HepG2 (cell line): ENCODE measurements around the gene LHPP. TPM values are rescaled to one million over a fixed set of nuclear protein-coding genes. Genes with fewer than 3 reads are reported as not detected.

Experiments
- BHLHE40 ChIP-seq: IDR thresholded peaks from 2 replicates; pipeline ENCODE4 v1.6.1; 2011; ENCODE audit warnings: low read length, improper control_type of control experiment
- CBX2 ChIP-seq, 2 experiments: fragments of 200-600 bp in 1 of 2; sonication (generic); formaldehyde crosslinking in 1 of 2; IDR thresholded peaks; 2 replicates each; pipeline versions ENCODE4 v1.7.0 to v1.8.1; 2018 to 2022; ENCODE audit warnings: low read depth in 2 of 2, low read length in 1 of 2, mild to moderate bottlenecking in 1 of 2, missing genetic modification reagents in 1 of 2
- CEBPB ChIP-seq: IDR thresholded peaks from 2 replicates; pipeline ENCODE4 v1.6.1; 2011; ENCODE audit warnings: low read depth, low read length, improper control_type of control experiment, borderline replicate concordance
- ETV5 ChIP-seq: IDR thresholded peaks from 2 replicates; pipeline ENCODE4 v1.6.1; 2018; ENCODE audit warnings: missing biosample characterization, missing genetic modification reagents, inconsistent platforms, borderline replicate concordance
- GPBP1L1 ChIP-seq: sonication (generic); formaldehyde crosslinking; IDR thresholded peaks from 2 replicates; pipeline ENCODE4 v1.5.0; 2020; ENCODE audit warnings: mild to moderate bottlenecking, missing genetic modification reagents
- SRY ChIP-seq: sonication (generic); formaldehyde crosslinking; IDR thresholded peaks from 2 replicates; pipeline ENCODE4 v1.8.0; 2022; ENCODE audit warnings: mild to moderate bottlenecking, missing genetic modification reagents
- ZNF607 ChIP-seq: sonication (generic); formaldehyde crosslinking; IDR thresholded peaks from 2 replicates; pipeline ENCODE4 v1.5.1; 2020; ENCODE audit warnings: missing genetic modification reagents, mild to moderate bottlenecking, borderline replicate concordance
- ZNF839 ChIP-seq: sonication (generic); formaldehyde crosslinking; IDR thresholded peaks from 2 replicates; pipeline ENCODE4 v1.4.0; 2020; ENCODE audit warnings: missing genetic modification reagents, mild to moderate bottlenecking, borderline replicate concordance
- polyA plus RNA-seq, 8 experiments: library from polyadenylated mRNA; depleted of rRNA in 3 of 8; stranded (reverse) in 7 of 8; unstranded in 1 of 8; fragments of >200 nt; fragmentation: Illumina TruSeq in 4 of 8; extraction: Trizol in 4 of 8; gene quantifications; 2 replicates each; pipeline versions ENCODE4 v1.2.1 to v1.2.3, GENCODE V29; 2011 to 2016; ENCODE audit warnings: low read depth in 4 of 8, missing spikeins in 1 of 8, mixed read lengths in 1 of 8; ENCODE audit not compliant: insufficient read depth in 1 of 8
- total RNA-seq, 5 experiments: library from RNA; depleted of rRNA; stranded (reverse); fragments of >200 nt; fragmentation: Illumina TruSeq; extraction: Trizol; gene quantifications; 2 replicates each; pipeline ENCODE4 v1.2.3, GENCODE V29; 2016; ENCODE audit warnings: low read depth in 1 of 5
- TF ChIP-seq, protein P1 (sequence below): sonication (generic); formaldehyde crosslinking; IDR thresholded peaks from 2 replicates; pipeline ENCODE4 v1.4.0; 2020; ENCODE audit warnings: mild to moderate bottlenecking, missing genetic modification reagents
- TF ChIP-seq, protein P2 (sequence below): sonication (generic); formaldehyde crosslinking; IDR thresholded peaks from 2 replicates; pipeline ENCODE4 v1.4.0; 2020; ENCODE audit warnings: missing genetic modification reagents
- TF ChIP-seq, protein P3 (sequence below): sonication (generic); formaldehyde crosslinking; IDR thresholded peaks from 2 replicates; pipeline ENCODE4 v1.4.0; 2020; ENCODE audit warnings: mild to moderate bottlenecking, low read depth, missing genetic modification reagents

Gene LHPP
- total and polyA plus RNA-seq, 2 of the 13 experiments (the other 11 are each of a cell fraction or from before 2014, with no cell fraction given) = 5.2 to 13.1 TPM

GRCh38 chr10:124565565-124566221 is 104.1 kb downstream of the LHPP start (continued):
- TF ChIP-seq, protein P1, sequence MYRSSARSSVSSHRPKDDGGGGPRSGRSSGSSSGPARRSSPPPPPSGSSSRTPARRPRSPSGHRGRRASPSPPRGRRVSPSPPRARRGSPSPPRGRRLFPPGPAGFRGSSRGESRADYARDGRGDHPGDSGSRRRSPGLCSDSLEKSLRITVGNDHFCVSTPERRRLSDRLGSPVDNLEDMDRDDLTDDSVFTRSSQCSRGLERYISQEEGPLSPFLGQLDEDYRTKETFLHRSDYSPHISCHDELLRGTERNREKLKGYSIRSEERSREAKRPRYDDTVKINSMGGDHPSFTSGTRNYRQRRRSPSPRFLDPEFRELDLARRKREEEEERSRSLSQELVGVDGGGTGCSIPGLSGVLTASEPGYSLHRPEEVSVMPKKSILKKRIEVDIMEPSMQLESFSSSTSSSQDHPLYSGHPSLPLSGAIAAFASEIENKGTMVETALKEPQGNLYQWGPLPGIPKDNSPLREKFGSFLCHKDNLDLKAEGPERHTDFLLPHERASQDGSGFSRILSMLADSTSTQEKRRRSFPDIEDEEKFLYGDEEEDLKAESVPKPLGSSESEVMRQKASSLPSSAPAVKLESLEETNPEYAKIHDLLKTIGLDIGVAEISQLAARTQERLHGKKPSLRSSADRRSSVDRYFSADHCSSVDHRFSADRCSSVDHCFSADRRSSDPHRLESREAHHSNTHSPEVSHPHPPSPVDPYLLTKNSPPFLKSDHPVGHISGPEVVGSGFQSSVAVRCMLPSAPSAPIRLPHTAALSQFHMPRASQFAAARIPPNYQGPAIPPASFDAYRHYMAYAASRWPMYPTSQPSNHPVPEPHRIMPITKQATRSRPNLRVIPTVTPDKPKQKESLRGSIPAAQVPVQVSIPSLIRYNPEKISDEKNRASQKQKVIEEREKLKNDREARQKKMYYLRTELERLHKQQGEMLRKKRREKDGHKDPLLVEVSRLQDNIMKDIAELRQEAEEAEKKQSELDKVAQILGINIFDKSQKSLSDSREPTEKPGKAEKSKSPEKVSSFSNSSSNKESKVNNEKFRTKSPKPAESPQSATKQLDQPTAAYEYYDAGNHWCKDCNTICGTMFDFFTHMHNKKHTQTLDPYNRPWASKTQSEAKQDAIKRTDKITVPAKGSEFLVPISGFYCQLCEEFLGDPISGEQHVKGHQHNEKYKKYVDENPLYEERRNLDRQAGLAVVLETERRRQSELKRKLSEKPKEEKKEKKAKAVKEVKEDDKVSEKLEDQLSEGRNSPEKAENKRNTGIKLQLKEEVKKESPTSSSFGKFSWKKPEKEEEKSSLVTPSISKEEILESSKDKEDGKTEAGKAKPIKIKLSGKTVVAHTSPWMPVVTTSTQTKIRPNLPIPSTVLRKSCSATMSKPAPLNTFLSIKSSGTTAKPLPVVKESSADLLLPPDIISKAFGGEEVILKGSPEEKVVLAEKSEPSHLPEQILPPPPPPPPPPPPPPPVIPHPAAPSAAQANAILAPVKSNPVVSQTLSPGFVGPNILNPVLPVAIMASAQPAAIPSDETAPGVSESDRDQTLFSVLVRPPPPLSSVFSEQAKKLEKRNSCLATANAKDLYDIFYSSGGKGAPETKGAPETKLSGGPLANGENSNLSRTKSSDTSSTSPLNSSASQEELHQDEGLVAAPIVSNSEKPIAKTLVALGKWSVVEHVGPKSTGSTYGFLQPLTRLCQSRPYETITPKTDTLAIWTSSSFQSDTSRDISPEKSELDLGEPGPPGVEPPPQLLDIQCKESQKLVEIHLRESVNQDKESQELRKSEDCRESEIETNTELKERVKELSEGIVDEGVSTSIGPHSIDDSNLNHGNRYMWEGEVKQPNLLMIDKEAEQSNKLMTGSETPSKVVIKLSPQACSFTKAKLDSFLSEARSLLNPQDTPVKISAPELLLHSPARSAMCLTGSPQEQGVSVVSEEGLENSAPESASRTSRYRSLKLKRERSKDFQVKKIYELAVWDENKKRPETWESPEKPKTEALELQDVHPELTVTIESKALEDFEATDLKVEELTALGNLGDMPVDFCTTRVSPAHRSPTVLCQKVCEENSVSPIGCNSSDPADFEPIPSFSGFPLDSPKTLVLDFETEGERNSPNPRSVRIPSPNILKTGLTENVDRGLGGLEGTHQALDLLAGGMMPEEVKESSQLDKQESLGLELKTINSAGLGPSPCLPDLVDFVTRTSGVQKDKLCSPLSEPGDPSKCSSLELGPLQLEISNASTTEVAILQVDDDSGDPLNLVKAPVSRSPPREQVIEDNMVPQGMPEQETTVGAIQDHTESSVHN (CRISPR knock-in tag) = no peak
- TF ChIP-seq CEBPB = no peak
- TF ChIP-seq, protein P2, sequence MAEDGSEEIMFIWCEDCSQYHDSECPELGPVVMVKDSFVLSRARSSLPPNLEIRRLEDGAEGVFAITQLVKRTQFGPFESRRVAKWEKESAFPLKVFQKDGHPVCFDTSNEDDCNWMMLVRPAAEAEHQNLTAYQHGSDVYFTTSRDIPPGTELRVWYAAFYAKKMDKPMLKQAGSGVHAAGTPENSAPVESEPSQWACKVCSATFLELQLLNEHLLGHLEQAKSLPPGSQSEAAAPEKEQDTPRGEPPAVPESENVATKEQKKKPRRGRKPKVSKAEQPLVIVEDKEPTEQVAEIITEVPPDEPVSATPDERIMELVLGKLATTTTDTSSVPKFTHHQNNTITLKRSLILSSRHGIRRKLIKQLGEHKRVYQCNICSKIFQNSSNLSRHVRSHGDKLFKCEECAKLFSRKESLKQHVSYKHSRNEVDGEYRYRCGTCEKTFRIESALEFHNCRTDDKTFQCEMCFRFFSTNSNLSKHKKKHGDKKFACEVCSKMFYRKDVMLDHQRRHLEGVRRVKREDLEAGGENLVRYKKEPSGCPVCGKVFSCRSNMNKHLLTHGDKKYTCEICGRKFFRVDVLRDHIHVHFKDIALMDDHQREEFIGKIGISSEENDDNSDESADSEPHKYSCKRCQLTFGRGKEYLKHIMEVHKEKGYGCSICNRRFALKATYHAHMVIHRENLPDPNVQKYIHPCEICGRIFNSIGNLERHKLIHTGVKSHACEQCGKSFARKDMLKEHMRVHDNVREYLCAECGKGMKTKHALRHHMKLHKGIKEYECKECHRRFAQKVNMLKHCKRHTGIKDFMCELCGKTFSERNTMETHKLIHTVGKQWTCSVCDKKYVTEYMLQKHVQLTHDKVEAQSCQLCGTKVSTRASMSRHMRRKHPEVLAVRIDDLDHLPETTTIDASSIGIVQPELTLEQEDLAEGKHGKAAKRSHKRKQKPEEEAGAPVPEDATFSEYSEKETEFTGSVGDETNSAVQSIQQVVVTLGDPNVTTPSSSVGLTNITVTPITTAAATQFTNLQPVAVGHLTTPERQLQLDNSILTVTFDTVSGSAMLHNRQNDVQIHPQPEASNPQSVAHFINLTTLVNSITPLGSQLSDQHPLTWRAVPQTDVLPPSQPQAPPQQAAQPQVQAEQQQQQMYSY (CRISPR knock-in tag) = no peak
- TF ChIP-seq, protein P3, sequence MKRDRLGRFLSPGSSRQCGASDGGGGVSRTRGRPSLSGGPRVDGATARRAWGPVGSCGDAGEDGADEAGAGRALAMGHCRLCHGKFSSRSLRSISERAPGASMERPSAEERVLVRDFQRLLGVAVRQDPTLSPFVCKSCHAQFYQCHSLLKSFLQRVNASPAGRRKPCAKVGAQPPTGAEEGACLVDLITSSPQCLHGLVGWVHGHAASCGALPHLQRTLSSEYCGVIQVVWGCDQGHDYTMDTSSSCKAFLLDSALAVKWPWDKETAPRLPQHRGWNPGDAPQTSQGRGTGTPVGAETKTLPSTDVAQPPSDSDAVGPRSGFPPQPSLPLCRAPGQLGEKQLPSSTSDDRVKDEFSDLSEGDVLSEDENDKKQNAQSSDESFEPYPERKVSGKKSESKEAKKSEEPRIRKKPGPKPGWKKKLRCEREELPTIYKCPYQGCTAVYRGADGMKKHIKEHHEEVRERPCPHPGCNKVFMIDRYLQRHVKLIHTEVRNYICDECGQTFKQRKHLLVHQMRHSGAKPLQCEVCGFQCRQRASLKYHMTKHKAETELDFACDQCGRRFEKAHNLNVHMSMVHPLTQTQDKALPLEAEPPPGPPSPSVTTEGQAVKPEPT (CRISPR knock-in tag) = 0 out of 2 replicates have a peak, but pooled peaks have one; percentile 20
- TF ChIP-seq GPBP1L1 = no peak
- peak; percentile 6; the same call in 1 of the 2 replicates for TF ChIP-seq ETV5 (CRISPR knock-in tag)
- no peak for TF ChIP-seq CBX2 (IDR thresholded peaks at IDR 0.05; ENCODE audit: low read depth, low read length)
- TF ChIP-seq CBX2 (CRISPR knock-in tag; IDR thresholded peaks at IDR 0.05; ENCODE audit: low read depth) = no peak
- no peak for TF ChIP-seq BHLHE40
- 0 out of 2 replicates have a peak, but pooled peaks have one; percentile 42 for TF ChIP-seq ZNF607 (CRISPR knock-in tag)
- no peak for TF ChIP-seq SRY
- TF ChIP-seq ZNF839 = no peak
